ENCODE results near the gene DLG3. TPM values are rescaled to one million over a fixed set of nuclear protein-coding genes. Genes with fewer than 3 reads are reported as not detected.

DLG3 gene
- total and polyA plus RNA-seq, 2 of the 8 experiments (the other 6 are each of a cell fraction or from before 2014, with no cell fraction given): 29.2 to 63.8 TPM

DNA sequence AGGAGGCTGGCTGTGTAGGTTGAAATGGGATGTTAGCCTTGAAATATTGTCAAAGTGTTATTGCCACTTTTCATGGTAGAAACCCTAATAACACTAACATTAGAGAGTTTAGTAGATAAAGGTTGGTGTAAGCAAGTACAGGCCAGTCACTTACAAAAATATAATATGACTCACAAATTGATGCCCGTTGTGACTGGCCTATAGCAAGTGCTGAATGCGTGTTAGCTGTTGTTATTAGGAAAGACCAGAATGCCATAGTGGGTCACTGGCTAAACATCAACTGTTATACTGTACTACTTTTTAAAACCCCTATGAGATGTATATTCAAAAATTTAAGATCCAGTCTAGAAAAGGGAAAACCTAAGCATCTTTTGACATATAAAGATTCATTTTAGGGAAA, 41.9 kb upstream of the DLG3 start:
- Histone ChIP-seq H3K18ac (ENCODE audit: extremely low read depth, low read length) (no peak overlapping the region), H2BK5ac (ENCODE audit: low read depth, low read length) (no peak overlapping the region), H3K27ac (ENCODE audit: low read depth, low read length) (no peak overlapping the region), H2BK15ac (ENCODE audit: low read length) (no peak overlapping the region), H3K27me3 (replicated peaks in 1 of 4; ENCODE audit: control insufficient read depth in 3 of 4, extremely low read depth in 1 of 4, insufficient read depth in 3 of 4, low read length in 3 of 4) (no peaks in the 10 kb centered on the region), H3K4me2 (ENCODE audit: insufficient read depth in 1 of 2, low read depth in 2 of 2, low read length in 2 of 2) (no peak overlapping the region), H2AK5ac (ENCODE audit: low read depth, low read length) (no peak overlapping the region), H2BK20ac (ENCODE audit: low read length) (no peak overlapping the region), H3K9me3 (ENCODE audit: insufficient read depth in 2 of 2, low read depth in 1 of 2, low read length in 1 of 2) (no peaks in the 10 kb centered on the region), H3K4ac (replicated peaks; ENCODE audit: insufficient read length, low read depth, low read length) (no peak overlapping the region), H3K79me2 (ENCODE audit: control insufficient read depth in 1 of 2, insufficient read depth in 2 of 2, low read length in 2 of 2) (no peaks in the 10 kb centered on the region), H2BK12ac (ENCODE audit: low read depth, low read length) (no peak overlapping the region), H2AFZ (ENCODE audit: low read length) (no peak overlapping the region), H3K23me2 (ENCODE audit: low read depth, low read length) (no peaks in the 10 kb centered on the region), H3K4me1 (replicated peaks in 1 of 4; ENCODE audit: control insufficient read depth in 3 of 4, insufficient read depth in 4 of 4, low read length in 3 of 4) (no peaks in the 10 kb centered on the region), H3K23ac (ENCODE audit: insufficient read length) (no peak overlapping the region), H4K20me1 (replicated peaks in 1 of 2; ENCODE audit: control insufficient read depth in 1 of 2, insufficient read depth in 2 of 2, low read length in 2 of 2) (no peaks in the 10 kb centered on the region), H3K9ac (replicated peaks in 1 of 4; ENCODE audit: extremely low read depth in 1 of 4, low read depth in 3 of 4, low read length in 3 of 4) (no peak overlapping the region), H3K56ac (replicated peaks; ENCODE audit: insufficient read length, low read depth, low read length) (no peak overlapping the region), H3K4me3 (ENCODE audit: extremely low read depth in 1 of 4, insufficient read depth in 2 of 4, low read depth in 3 of 4, low read length in 4 of 4) (no peak overlapping the region), H3K36me3 (ENCODE audit: control insufficient read depth in 2 of 4, insufficient read depth in 4 of 4, low read length in 3 of 4) (peaks cover 3 to 34% (median 16%) of the 10 kb centered on the region in 4 experiments), H4K8ac (ENCODE audit: extremely low read depth, insufficient read depth, low read length) (no peak overlapping the region), H4K5ac (ENCODE audit: insufficient read length, low read depth, low read length) (no peak overlapping the region), H3K14ac (ENCODE audit: insufficient read length) (no peak overlapping the region), H3K79me1 (ENCODE audit: low read depth, low read length) (no peaks in the 10 kb centered on the region), H4K91ac (replicated peaks; ENCODE audit: insufficient read length, low read length) (no peak overlapping the region), H2BK120ac (replicated peaks; ENCODE audit: low read depth, low read length) (no peak overlapping the region)
- ChIA-PET POLR2A (ENCODE audit: partially characterized antibody) (no interaction called here), CTCF (ENCODE audit: partially characterized antibody) (no interaction called here)
- FAIRE-seq: no peak
- no peak for DNase-seq (ENCODE audit: low read depth in 1 of 2, low spot score in 2 of 2)
- TF ChIP-seq POLR2AphosphoS5 (IDR thresholded peaks at IDR 0.05; ENCODE audit: low read depth, low read length): no peak
- no peak for TF ChIP-seq PHF8 (conservative IDR thresholded peaks at IDR 0.05; ENCODE audit: low read depth, low read length)
- no peak for TF ChIP-seq CBX8 (IDR thresholded peaks at IDR 0.05; ENCODE audit: borderline replicate concordance, low read depth, low read length)
- TF ChIP-seq NRF1 (IDR thresholded peaks at IDR 0.05; ENCODE audit: low read depth, low read length): no peak
- no peak for TF ChIP-seq SP4 (IDR thresholded peaks at IDR 0.05; ENCODE audit: low read length)
- no peak for TF ChIP-seq POU5F1 (IDR thresholded peaks at IDR 0.05; ENCODE audit: low read depth, low read length)
- no peak for TF ChIP-seq POLR2A (IDR thresholded peaks at IDR 0.05; ENCODE audit: control extremely low read depth in 1 of 2, low read depth in 2 of 2, low read length in 2 of 2)
- no peak for TF ChIP-seq YY1 (IDR thresholded peaks at IDR 0.05; ENCODE audit: low read depth, low read length)
- TF ChIP-seq KDM4A (IDR thresholded peaks at IDR 0.05; ENCODE audit: low read depth, low read length, severe bottlenecking): no peak
- TF ChIP-seq BCL11A (IDR thresholded peaks at IDR 0.05; ENCODE audit: low read depth in 2 of 2, low read length in 2 of 2): no peak
- TF ChIP-seq, protein P1, sequence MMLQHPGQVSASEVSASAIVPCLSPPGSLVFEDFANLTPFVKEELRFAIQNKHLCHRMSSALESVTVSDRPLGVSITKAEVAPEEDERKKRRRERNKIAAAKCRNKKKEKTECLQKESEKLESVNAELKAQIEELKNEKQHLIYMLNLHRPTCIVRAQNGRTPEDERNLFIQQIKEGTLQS (IDR thresholded peaks at IDR 0.05; ENCODE audit: insufficient read depth, low read depth, low read length): no peak
- no peak for TF ChIP-seq SP2 (IDR thresholded peaks at IDR 0.05; ENCODE audit: low read length)
- no peak for TF ChIP-seq TEAD4 (IDR thresholded peaks at IDR 0.05; ENCODE audit: low read depth, low read length)
- WGBS, 2 experiments (ENCODE audit: extremely low coverage in 1 of 2, insufficient coverage in 1 of 2, insufficient read length in 1 of 2, insufficient replicate concordance in 2 of 2, low coverage in 1 of 2, low lambda C conversion rate in 2 of 2, missing lambda C conversion rate in 1 of 2): 89% methylated on average over 2 of the region's 2 CpGs; no CpG with 5 or more reads in 1 of the 2 experiments
